ENCODE data around the gene HACL1.

The HACL1 gene

GRCh38 chr3:15579051-15579450, 22.3 kb downstream of the HACL1 start:
- Mint-ChIP-seq H3K4me1 (ENCODE audit: low read depth) (peaks cover 31% of the 10 kb centered on the region), H3K36me3 (ENCODE audit: low read depth) (peaks cover 48% of the 10 kb centered on the region), H3K27me3 (no peaks in the 10 kb centered on the region), H3K27ac (peak overlapping the region; percentile 72), H3K4me3 (no peak overlapping the region), H3K9me3 (no peaks in the 10 kb centered on the region)
- intact Hi-C loops (cut with micrococcal nuclease), result no loop called here

DNA sequence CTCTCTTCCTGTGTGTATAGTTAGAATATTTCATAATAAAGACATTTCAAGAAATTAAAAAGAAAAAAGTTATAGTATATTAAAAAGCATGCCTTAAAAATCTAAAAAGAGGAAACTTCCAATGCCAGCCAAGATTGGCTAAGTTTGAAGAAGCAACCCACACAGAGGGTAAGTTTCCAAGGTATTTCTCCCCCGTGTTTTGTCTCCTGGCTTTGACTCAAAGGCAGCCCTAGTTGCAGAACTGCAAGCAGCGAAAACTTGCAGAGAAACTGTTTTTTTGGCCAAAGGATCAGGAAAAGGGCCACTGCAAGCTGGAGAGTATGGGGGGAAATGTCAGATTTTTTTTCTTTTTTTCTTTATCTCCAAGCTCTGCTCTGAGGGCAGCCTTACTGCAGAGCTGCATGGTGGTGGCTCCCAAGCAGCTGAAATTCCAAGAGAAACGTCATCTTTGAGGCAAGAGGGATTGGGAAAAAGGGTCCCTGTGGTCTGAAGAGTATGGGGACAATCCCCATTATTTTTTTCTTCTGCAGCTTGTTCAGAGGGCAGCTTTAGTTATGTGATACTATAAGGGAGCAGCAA, 23.0 kb downstream of the HACL1 start:
- no peaks in the 10 kb centered on the region for H3K9me3 Mint-ChIP-seq
- intact Hi-C loops (cut with micrococcal nuclease), result no loop called here
- peak overlapping the region; percentile 72 for H3K27ac Mint-ChIP-seq
- no peak overlapping the region for H3K4me3 Mint-ChIP-seq
- H3K36me3 Mint-ChIP-seq (ENCODE audit: low read depth), result peaks cover 46% of the 10 kb centered on the region
- H3K4me1 Mint-ChIP-seq (ENCODE audit: low read depth), result peaks cover 31% of the 10 kb centered on the region
- no peaks in the 10 kb centered on the region for H3K27me3 Mint-ChIP-seq

DNA sequence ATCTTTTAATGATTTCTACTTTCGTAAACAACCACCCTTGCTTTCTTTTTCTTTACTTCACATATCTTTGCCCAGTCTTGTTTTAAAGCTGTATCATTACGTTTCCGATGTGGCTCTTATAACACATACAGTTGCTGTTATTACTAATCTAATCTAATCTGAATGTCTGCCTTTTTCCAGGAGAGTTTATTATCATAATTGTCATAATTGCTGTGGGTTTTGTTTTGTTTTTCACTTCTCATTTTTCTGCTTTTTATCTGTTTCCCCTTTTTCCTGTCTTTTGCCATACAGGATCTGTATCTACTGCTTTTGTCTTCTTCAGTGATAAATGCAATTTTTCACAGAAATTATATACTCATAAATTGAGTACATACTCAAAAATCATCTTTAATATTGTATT, 24.9 kb downstream of the HACL1 start:
- Mint-ChIP-seq H3K4me1 (ENCODE audit: low read depth) (peaks cover 29% of the 10 kb centered on the region), H3K9me3 (no peaks in the 10 kb centered on the region), H3K27ac (no peak overlapping the region), H3K4me3 (no peak overlapping the region), H3K27me3 (no peaks in the 10 kb centered on the region), H3K36me3 (ENCODE audit: low read depth) (peaks cover 47% of the 10 kb centered on the region)
- intact Hi-C loops (cut with micrococcal nuclease), result no loop called here

GRCh38 chr3:15575446-15575845, 25.9 kb downstream of the HACL1 start:
- no peaks in the 10 kb centered on the region for H3K27me3 Mint-ChIP-seq
- H3K4me1 Mint-ChIP-seq (ENCODE audit: low read depth), result peaks cover 25% of the 10 kb centered on the region
- peaks cover 50% of the 10 kb centered on the region for H3K36me3 Mint-ChIP-seq (ENCODE audit: low read depth)
- H3K9me3 Mint-ChIP-seq, result no peaks in the 10 kb centered on the region
- no peak overlapping the region for H3K27ac Mint-ChIP-seq
- H3K4me3 Mint-ChIP-seq, result no peak overlapping the region
- intact Hi-C loops (cut with micrococcal nuclease), result no loop called here

GRCh38 chr3:15572138-15572537, 29.2 kb downstream of the HACL1 start:
- intact Hi-C loops (cut with micrococcal nuclease), result no loop called here
- Mint-ChIP-seq H3K4me3 (no peak overlapping the region), H3K27me3 (no peaks in the 10 kb centered on the region), H3K36me3 (ENCODE audit: low read depth) (peaks cover 59% of the 10 kb centered on the region), H3K4me1 (ENCODE audit: low read depth) (peaks cover 9% of the 10 kb centered on the region), H3K9me3 (no peaks in the 10 kb centered on the region), H3K27ac (no peak overlapping the region)

GRCh38 chr3:15563190-15563589, 38.2 kb downstream of the HACL1 start:
- Mint-ChIP-seq H3K36me3 (ENCODE audit: low read depth) (peaks cover 73% of the 10 kb centered on the region), H3K27me3 (no peaks in the 10 kb centered on the region), H3K9me3 (no peaks in the 10 kb centered on the region), H3K27ac (no peak overlapping the region), H3K4me3 (no peak overlapping the region), H3K4me1 (ENCODE audit: low read depth) (no peaks in the 10 kb centered on the region)
- intact Hi-C loops (cut with micrococcal nuclease), result no loop called here

DNA sequence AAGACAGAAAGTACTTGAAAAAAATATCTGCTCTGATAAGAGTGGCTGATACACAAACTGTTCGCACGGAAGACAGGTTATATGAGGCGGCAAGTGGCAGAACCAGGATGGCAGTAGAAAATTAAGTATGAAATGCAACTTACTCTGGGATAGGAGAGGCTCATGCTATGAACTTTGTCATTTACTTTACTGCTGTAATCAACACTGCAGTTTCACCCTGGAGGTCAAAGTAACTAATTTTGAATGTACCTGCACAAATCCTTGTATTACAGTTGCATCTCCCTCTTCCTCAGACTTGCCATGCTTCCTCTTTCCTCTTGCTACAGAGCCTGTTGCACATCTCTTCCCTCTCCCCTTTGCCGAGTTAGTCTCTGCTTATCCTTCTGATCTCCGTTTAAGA, 38.8 kb downstream of the HACL1 start:
- Mint-ChIP-seq H3K4me1 (ENCODE audit: low read depth) (no peaks in the 10 kb centered on the region), H3K27ac (no peak overlapping the region), H3K36me3 (ENCODE audit: low read depth) (peaks cover 67% of the 10 kb centered on the region), H3K27me3 (no peaks in the 10 kb centered on the region), H3K9me3 (no peaks in the 10 kb centered on the region), H3K4me3 (no peak overlapping the region)
- intact Hi-C loops (cut with micrococcal nuclease), result no loop called here

DNA sequence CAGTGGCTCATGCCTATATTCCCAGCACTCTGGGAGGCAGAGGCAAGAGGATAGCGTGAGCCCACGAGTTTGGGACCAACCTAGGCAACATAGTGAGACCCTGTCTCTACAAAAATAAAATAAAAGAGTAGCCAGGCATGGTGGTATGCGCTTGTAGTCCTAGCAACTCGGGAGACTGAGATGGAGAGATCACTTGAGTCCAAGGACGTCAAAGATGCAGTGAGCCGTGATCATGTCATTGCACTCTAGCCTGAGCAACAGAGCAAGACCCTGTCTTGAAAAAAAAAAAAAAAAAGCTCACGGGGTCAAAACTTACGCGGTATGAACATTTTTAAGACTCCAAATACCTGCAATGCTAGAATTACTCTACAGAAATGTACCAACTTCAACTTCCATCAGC, 42.8 kb downstream of the HACL1 start:
- no peak overlapping the region for H3K27ac Mint-ChIP-seq
- peaks cover 21% of the 10 kb centered on the region for H3K4me1 Mint-ChIP-seq (ENCODE audit: low read depth)
- no peaks in the 10 kb centered on the region for H3K9me3 Mint-ChIP-seq
- intact Hi-C loops (cut with micrococcal nuclease), result no loop called here
- H3K36me3 Mint-ChIP-seq (ENCODE audit: low read depth), result peaks cover 29% of the 10 kb centered on the region
- no peak overlapping the region for H3K4me3 Mint-ChIP-seq
- no peaks in the 10 kb centered on the region for H3K27me3 Mint-ChIP-seq

GRCh38 chr3:15557511-15557946, 43.8 kb downstream of the HACL1 start:
- no peaks in the 10 kb centered on the region for H3K9me3 Mint-ChIP-seq
- H3K27me3 Mint-ChIP-seq, result no peaks in the 10 kb centered on the region
- H3K27ac Mint-ChIP-seq, result no peak overlapping the region
- peaks cover 21% of the 10 kb centered on the region for H3K4me1 Mint-ChIP-seq (ENCODE audit: low read depth)
- H3K36me3 Mint-ChIP-seq (ENCODE audit: low read depth), result peaks cover 18% of the 10 kb centered on the region
- H3K4me3 Mint-ChIP-seq, result no peak overlapping the region
- intact Hi-C loops (cut with micrococcal nuclease), result loop anchor here (2.0 kb wide), 3 partner anchors 129 to 355 kb away; no protein-coding TSS in a partner anchor

GRCh38 chr3:15556512-15556911, 44.9 kb downstream of the HACL1 start:
- Mint-ChIP-seq H3K27me3 (no peaks in the 10 kb centered on the region), H3K27ac (peak overlapping the region; percentile 84), H3K36me3 (ENCODE audit: low read depth) (peaks cover 15% of the 10 kb centered on the region), H3K4me3 (peak overlapping the region; percentile 34), H3K4me1 (ENCODE audit: low read depth) (peaks cover 27% of the 10 kb centered on the region), H3K9me3 (no peaks in the 10 kb centered on the region)
- intact Hi-C loops (cut with micrococcal nuclease), result loop anchor here (2.0 kb wide), 3 partner anchors 128 to 354 kb away; no protein-coding TSS in a partner anchor

DNA sequence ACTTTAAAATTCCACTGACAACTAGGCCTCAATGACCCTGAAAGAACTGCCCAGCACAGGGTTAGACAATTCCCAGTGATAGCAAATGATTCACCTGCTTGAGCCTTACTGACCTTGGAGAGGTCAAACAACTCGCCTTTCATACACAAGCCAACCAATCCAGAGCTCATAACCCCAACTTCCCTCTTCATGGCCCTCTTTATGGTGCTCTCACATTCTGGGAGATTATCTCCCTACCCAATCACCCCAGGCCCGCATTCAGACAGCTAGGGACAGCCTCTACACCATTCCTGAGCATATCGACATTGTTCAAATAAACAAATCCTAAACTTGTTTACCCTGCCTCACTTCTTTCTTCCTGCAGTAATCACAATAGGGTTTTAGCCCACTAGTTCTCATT, 47.6 kb downstream of the HACL1 start:
- H3K27ac Mint-ChIP-seq, result no peak overlapping the region
- H3K9me3 Mint-ChIP-seq, result peaks cover 4% of the 10 kb centered on the region
- intact Hi-C loops (cut with micrococcal nuclease), result no loop called here
- H3K27me3 Mint-ChIP-seq, result no peaks in the 10 kb centered on the region
- H3K36me3 Mint-ChIP-seq (ENCODE audit: low read depth), result peaks cover 8% of the 10 kb centered on the region
- H3K4me3 Mint-ChIP-seq, result no peak overlapping the region
- peaks cover 30% of the 10 kb centered on the region for H3K4me1 Mint-ChIP-seq (ENCODE audit: low read depth)

GRCh38 chr3:15551902-15552301, 49.5 kb downstream of the HACL1 start:
- H3K4me3 Mint-ChIP-seq, result no peak overlapping the region
- H3K9me3 Mint-ChIP-seq, result peaks cover 16% of the 10 kb centered on the region
- H3K4me1 Mint-ChIP-seq (ENCODE audit: low read depth), result peaks cover 30% of the 10 kb centered on the region
- H3K27ac Mint-ChIP-seq, result peak overlapping the region; percentile 46
- peaks cover 9% of the 10 kb centered on the region for H3K36me3 Mint-ChIP-seq (ENCODE audit: low read depth)
- no peaks in the 10 kb centered on the region for H3K27me3 Mint-ChIP-seq
- intact Hi-C loops (cut with micrococcal nuclease), result no loop called here

- H3K27me3 Mint-ChIP-seq, result no peaks in the 10 kb centered on the region
- H3K4me3 Mint-ChIP-seq, result no peak overlapping the region
- no peak overlapping the region for H3K27ac Mint-ChIP-seq
- peaks cover 9% of the 10 kb centered on the region for H3K36me3 Mint-ChIP-seq (ENCODE audit: low read depth)
- peaks cover 24% of the 10 kb centered on the region for H3K9me3 Mint-ChIP-seq
- intact Hi-C loops (cut with micrococcal nuclease), result no loop called here
- peaks cover 10% of the 10 kb centered on the region for H3K4me1 Mint-ChIP-seq (ENCODE audit: low read depth)
Measured at GRCh38 chr3:15549846-15550245, 51.5 kb downstream of the HACL1 start.

DNA sequence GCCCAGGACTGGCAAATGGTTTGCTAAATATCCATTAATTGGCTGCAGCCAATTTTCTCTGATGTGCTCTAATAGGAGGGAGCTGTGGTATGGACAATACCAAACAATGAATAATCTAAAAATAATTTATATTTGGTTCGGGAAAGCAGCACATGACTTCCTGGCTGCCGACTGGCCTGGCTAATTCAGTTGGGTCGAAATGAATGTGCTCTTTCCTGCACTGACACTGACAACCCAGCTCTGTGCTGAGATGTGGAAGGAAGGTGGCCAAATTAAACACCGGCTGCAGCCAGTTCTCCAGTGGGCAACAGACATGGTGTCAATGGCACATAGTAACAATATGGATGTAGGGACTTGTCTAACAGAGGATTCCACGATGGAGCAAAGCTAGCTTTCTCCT, 58.8 kb downstream of the HACL1 start:
- H3K4me3 Mint-ChIP-seq, result no peak overlapping the region
- peaks cover 15% of the 10 kb centered on the region for H3K9me3 Mint-ChIP-seq
- H3K36me3 Mint-ChIP-seq (ENCODE audit: low read depth), result no peaks in the 10 kb centered on the region
- H3K27me3 Mint-ChIP-seq, result no peaks in the 10 kb centered on the region
- H3K4me1 Mint-ChIP-seq (ENCODE audit: low read depth), result peaks cover 7% of the 10 kb centered on the region
- H3K27ac Mint-ChIP-seq, result no peak overlapping the region
- intact Hi-C loops (cut with micrococcal nuclease), result no loop called here

DNA sequence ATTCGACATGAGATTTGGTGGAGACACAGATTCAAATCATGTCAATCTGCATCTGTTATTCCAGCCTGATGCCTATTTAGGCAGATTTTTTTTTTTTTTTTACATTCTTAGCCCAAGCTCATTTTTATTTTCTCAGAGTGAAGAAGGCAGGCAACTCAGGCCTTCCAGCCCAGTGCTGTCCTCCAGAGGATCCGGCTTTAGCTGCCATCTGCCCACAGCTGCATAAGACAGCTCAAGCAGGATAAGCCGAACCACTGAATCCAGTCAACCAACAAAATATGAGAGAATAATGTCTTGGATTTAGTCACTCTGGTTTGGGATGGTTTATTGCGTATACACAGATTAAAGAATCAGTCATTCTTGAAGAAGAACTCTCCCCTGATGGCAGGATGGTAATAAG, 60.0 kb downstream of the HACL1 start:
- Mint-ChIP-seq H3K27ac (no peak overlapping the region), H3K9me3 (peaks cover 2% of the 10 kb centered on the region), H3K4me3 (no peak overlapping the region), H3K27me3 (no peaks in the 10 kb centered on the region), H3K36me3 (ENCODE audit: low read depth) (no peaks in the 10 kb centered on the region), H3K4me1 (ENCODE audit: low read depth) (peaks cover 12% of the 10 kb centered on the region)
- intact Hi-C loops (cut with micrococcal nuclease), result no loop called here

Measured in dendritic cell treated with granulocyte-macrophage colony-stimulating factor and Interleukin-4, amounts not matched to agents 40 ng/mL and 50 ng/mL, for 4 days (primary cell).